ENCODE measurements around the gene AK8. TPM values are rescaled to one million over a fixed set of nuclear protein-coding genes. Genes with fewer than 3 reads are reported as not detected.

AK8 gene
- total RNA-seq, result 0.14 and 0.66 TPM in 2 replicates

GRCh38 chr9:132877824-132878694, at the start of gene AK8:
TSS of gene AK8 (minus strand) at chr9:132878284. CDS start at chr9:132878255, 29 bp downstream.

GRCh38 chr9:132878695-132879456, 792 bp upstream of the AK8 start, which contains the start of gene SPACA9:
TSS of gene SPACA9 (plus strand) at chr9:132878898. CDS start at chr9:132883948, 5,050 bp downstream.

Other genes starting within 250 kb of the AK8 start
- gene DDX31, start 208.3 kb downstream of the AK8 start, total RNA-seq, result 11.8 and 17.3 TPM in 2 replicates
- gene GTF3C4, start 207.8 kb downstream of the AK8 start, total RNA-seq, result 14.9 and 21.3 TPM in 2 replicates
- 2.0 and 2.6 TPM in 2 replicates for gene SPACA9, start 614 bp upstream of the AK8 start, total RNA-seq
- gene TSC1, start 66.3 kb upstream of the AK8 start, total RNA-seq, result 64.1 and 91.3 TPM in 2 replicates
- not detected in 2 replicates for gene GFI1B, start 100.4 kb upstream of the AK8 start, total RNA-seq
- 46.2 and 56.7 TPM in 2 replicates for gene GTF3C5, start 152.7 kb upstream of the AK8 start, total RNA-seq
- 0.22 TPM in 1 of 2 replicates, not detected in the other for gene CEL, start 183.7 kb upstream of the AK8 start, total RNA-seq
- 16.4 and 25.6 TPM in 2 replicates for gene RALGDS, start 243.0 kb upstream of the AK8 start, total RNA-seq